GM18505 (cell line): ENCODE data around the gene ADPRM.

Source experiments
- ATAC-seq: cut with Tn5 transposase; IDR thresholded peaks from one replicate; pipeline ENCODE4 v1.9.1; 2021; ENCODE audit not compliant: unreplicated experiment
- POLR2A ChIP-seq: IDR thresholded peaks from 4 replicates; pipeline ENCODE4 v1.6.1; 2011; ENCODE audit warnings: borderline replicate concordance; ENCODE audit not compliant: insufficient read depth, insufficient read length; ENCODE audit errors: extremely low read depth

The ADPRM gene

GRCh38 chr17:10739386-10739785 is 42.0 kb downstream of the ADPRM start:
- ATAC-seq, result no peak
- TF ChIP-seq POLR2A, result no peak

- ATAC-seq, result no peak
- no peak for TF ChIP-seq POLR2A
These were observed 44.2 kb downstream of the ADPRM start for GRCh38 chr17:10741416-10742135.

DNA sequence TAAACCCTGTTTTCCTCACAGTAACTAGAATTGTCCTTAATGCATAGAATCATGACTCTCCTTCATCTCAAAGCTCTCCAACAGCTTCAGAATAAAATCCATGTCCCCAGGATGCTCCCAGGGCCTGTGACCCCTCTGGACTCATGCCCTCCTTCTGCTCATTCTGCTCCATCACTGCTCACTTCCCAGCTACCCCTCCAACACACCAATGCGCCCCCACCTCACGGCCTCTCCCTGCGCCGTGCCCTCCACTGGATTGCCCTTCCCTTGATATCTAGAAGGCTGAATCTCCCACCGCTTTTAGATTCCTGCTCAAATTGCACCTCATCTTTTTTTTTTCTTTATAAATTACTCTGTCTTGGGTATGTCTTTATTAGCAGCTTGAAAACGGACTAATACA is 45.0 kb downstream of the ADPRM start:
- no peak for TF ChIP-seq POLR2A
- ATAC-seq, result no peak

GRCh38 chr17:10743316-10744009 is 46.1 kb downstream of the ADPRM start:
- no peak for ATAC-seq
- no peak for TF ChIP-seq POLR2A

GRCh38 chr17:10744501-10745000 is 47.2 kb downstream of the ADPRM start:
- no peak for TF ChIP-seq POLR2A

DNA sequence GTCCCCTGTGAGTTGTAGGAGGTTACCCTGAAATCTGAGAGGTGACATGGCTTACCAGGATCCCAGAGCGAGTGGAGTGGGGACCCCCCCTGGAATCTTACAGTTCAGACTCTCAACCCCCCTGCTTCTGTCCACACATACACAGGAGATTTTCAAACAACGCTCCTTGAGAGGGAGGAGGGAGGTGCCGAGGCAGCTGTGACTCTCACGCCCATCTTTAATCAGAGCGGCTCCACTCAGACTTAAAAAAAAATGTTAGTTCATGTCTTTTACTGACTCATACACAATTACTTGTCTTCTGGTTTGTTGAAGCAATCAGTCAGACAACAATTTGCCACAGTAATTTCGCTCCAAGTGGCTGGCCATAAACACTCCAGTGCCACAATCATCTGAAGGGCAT is 47.8 kb downstream of the ADPRM start:
- ATAC-seq, result no peak
- TF ChIP-seq POLR2A, result no peak

More at GRCh38 chr17:10744501-10745000, 47.2 kb downstream of the ADPRM start:
- ATAC-seq, result no peak

DNA sequence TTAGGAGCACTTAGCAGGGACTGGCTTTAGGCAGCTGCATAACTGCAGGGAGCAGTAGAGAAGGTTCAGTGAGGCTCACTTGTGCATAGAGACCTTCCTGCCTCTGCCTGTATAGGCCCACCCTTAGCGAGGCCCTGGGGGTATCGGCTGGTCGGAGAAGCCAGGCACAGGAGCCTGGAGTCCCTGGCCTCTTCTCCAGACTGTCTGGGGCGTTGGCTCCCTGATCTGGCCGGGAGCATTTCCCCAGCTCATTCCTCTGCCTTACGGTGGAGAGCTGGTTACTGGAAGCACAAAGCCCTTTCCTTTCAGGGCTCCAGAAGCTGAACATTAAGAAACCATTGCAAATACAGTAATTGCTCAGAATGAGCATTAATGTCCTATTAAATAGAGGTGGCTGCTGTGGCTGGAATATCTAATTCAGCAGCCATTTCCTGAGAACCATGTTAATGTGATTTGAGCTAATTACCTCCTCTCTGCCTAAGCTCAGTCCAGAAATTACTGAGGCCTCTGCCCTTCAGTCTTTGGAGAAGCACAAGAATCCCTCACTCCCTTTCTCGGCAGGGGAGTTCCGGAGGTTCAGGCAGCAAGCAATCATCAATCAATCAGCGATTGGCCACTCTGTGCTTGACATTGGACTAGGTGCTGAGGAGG is 51.3 kb downstream of the ADPRM start:
- TF ChIP-seq POLR2A, result no peak
- ATAC-seq, result no peak

GRCh38 chr17:10750210-10750609 is 52.8 kb downstream of the ADPRM start:
- ATAC-seq, result no peak
- TF ChIP-seq POLR2A, result no peak

GRCh38 chr17:10751563-10751962 is 54.2 kb downstream of the ADPRM start:
- TF ChIP-seq POLR2A, result no peak
- no peak for ATAC-seq

- TF ChIP-seq POLR2A, result no peak
- no peak for ATAC-seq
These were observed 55.3 kb downstream of the ADPRM start for GRCh38 chr17:10752696-10753095.

GRCh38 chr17:10754109-10754508 is 56.7 kb downstream of the ADPRM start:
- no peak for ATAC-seq
- no peak for TF ChIP-seq POLR2A

DNA sequence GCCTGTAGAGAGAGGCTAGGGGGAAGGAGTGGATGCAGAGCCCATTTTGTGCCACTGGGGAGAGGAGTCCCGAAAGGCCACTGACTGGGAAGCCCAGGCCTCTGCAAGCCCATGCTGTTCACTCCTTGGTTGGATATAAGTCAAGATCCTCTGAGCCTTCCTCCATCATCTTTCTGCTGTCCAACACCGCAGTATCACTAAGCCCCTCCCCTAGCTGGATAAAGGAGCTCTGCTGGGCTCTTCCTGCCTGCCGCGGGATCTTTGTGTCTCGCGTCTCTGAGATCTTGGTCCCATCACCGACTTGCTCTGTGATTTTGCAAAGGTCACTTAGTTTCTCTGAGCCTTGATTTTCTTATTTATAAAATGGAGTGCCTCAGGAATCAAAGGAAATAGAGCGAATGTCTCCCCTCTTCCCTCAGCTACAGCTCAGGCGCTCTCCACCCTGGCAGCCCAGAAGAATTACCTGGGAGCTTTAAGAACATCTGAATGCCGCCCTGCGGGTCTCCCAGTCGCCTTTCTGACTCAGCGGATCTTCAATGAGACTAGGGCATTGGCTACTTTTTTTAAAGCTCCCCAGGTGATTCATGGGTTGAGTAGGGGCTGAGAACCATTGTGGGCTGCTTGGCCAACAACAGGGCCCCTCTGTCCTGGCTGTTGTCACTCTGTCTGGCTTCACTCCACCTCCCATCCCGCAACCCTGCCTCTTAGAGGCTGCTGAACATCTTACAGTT is 57.6 kb downstream of the ADPRM start:
- no peak for ATAC-seq

DNA sequence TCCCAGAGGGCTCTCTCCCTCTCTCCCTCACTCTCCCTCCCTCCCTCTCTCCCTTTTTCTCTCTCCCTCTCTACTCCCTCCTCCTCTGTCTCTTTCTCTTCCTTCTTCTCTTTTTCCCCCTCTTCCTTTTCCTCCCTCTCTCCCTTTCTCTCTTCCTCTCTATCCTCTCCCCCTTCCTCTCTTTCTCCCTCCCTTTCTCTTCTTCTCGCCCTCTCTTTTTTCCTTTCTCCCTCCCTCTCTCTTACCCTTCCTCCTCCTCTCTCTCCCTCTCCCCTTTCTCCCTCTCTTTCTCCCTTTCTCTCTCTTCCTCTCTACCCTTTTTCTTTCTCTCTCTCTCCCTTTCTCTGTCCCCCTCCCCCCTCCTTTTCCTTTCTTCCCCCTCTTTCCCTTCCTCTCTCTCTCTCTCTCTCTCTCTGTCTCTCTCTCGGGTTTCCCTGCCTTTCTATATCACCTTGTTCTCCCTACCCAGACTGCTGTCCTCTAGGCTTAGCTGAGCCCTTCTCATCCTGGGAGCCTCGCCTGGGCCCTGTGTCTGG is 58.3 kb downstream of the ADPRM start:
- TF ChIP-seq POLR2A, result no peak
- no peak for ATAC-seq

More for the DNA sequence above, 57.6 kb downstream of the ADPRM start:
- TF ChIP-seq POLR2A, result no peak
